ENCODE results near the gene RTF1.
A peak's percentile ranks its signal among the peaks of the same experiment; 100 is the strongest.
"Not testable (repeated sequence)": the region's sequence is repeated elsewhere in the genome, so short reads cannot be mapped to it uniquely, and the experiment has no call there.

Gene RTF1

GRCh38 chr15:41437448-41437847 is 20.6 kb downstream of the RTF1 start:
- DNase-seq (ENCODE audit: low read depth in 2 of 2) = no peak

- no peak for DNase-seq (ENCODE audit: low read depth in 2 of 2)
These were observed 21.3 kb downstream of the RTF1 start for GRCh38 chr15:41438206-41438605.

GRCh38 chr15:41438745-41439144 is 21.9 kb downstream of the RTF1 start:
- DNase-seq (ENCODE audit: low read depth in 2 of 2) = not testable (repeated sequence)

- no peak for DNase-seq (ENCODE audit: low read depth in 2 of 2)
These were observed 26.4 kb downstream of the RTF1 start for GRCh38 chr15:41443275-41443674.

DNA sequence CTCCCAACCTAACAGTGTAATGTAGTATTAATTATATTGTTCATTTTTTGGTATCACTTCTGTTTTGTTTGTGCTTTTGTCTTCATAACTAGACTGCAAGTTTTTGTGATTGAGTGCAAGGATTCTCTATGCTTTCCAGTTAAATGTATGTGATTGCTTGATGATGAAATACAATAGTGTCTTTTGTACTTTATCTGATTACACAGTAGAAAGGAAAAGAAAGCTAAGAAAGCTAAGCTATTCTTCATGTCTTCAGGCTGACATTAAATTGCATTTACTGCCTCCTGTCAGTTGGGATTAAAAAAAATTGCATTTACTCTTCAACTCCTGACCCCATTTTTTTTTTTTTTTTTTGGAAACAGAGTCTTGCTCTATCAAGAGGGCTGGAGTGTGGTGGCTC is 28.5 kb downstream of the RTF1 start:
- no peak for DNase-seq (ENCODE audit: low read depth in 2 of 2)

- no peak for DNase-seq (ENCODE audit: low read depth in 2 of 2)
These were observed 45.3 kb downstream of the RTF1 start for GRCh38 chr15:41462084-41462795.

- DNase-seq (ENCODE audit: low read depth in 2 of 2) = no peak
These were observed 48.1 kb downstream of the RTF1 start for GRCh38 chr15:41464889-41465580.

- peak; percentile 11 to 17 for DNase-seq (ENCODE audit: low read depth in 2 of 2)
These were observed 49.0 kb downstream of the RTF1 start for GRCh38 chr15:41465822-41466421.

- DNase-seq (ENCODE audit: low read depth in 2 of 2) = no peak
These were observed 49.8 kb downstream of the RTF1 start for GRCh38 chr15:41466711-41467110.

GRCh38 chr15:41469644-41470043 is 52.7 kb downstream of the RTF1 start:
- not testable (repeated sequence) for DNase-seq (ENCODE audit: low read depth in 2 of 2)

DNA sequence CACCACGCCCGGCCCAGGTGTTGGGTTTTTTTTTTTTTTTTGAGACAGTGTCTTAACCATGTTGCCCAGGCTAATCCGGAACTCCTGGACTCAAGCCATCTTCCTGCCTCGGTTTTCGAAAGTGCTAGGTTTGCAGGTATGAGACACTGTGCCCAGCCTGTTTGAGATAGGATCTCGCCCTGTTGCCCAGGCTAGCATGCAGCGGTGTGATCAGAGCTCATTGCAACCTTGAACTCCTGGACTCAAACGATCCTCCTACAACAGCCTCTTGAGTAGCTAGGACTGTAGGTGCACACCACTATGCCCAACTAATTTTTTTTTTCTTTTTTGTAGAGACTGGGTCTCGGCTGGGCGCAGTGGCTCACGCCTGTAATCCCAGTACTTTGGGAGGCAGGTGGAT is 56.5 kb downstream of the RTF1 start:
- no peak for DNase-seq (ENCODE audit: low read depth in 2 of 2)

- DNase-seq (ENCODE audit: low read depth in 2 of 2) = no peak
These were observed 57.5 kb downstream of the RTF1 start for GRCh38 chr15:41474436-41474835.

GRCh38 chr15:41474941-41475340 is 58.0 kb downstream of the RTF1 start:
- no peak for DNase-seq (ENCODE audit: low read depth in 2 of 2)

DNA sequence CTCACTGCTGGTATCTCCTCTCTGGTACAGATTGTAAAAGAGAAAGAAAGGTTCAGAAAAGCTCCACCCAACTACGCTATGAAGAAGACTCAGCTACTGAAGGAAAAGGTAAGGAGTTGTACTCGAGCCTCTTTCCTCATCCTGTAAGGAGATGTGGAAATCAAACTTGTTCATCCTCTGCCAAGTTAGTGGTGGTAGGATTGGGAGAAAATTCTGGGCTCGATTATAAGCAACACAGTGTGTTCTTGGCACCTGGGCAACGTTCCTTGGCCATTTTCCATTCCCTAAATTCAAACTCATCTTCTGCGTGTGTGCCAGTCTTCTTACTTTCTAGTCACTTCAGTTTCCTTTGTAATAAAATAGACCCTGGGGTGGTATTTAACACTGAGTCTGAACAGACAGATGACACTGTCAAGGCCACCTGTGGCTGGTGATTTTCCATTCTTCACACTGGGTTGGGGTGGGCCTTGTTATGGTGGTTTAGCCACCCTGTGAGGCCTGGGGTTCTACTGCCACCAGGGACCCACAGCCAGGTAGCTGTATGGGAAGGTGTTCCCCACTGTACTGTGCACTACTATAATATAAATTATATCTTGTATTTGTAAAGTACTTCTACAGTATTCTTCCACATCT is 59.6 kb downstream of the RTF1 start:
- DNase-seq (ENCODE audit: low read depth in 2 of 2) = no peak

DNA sequence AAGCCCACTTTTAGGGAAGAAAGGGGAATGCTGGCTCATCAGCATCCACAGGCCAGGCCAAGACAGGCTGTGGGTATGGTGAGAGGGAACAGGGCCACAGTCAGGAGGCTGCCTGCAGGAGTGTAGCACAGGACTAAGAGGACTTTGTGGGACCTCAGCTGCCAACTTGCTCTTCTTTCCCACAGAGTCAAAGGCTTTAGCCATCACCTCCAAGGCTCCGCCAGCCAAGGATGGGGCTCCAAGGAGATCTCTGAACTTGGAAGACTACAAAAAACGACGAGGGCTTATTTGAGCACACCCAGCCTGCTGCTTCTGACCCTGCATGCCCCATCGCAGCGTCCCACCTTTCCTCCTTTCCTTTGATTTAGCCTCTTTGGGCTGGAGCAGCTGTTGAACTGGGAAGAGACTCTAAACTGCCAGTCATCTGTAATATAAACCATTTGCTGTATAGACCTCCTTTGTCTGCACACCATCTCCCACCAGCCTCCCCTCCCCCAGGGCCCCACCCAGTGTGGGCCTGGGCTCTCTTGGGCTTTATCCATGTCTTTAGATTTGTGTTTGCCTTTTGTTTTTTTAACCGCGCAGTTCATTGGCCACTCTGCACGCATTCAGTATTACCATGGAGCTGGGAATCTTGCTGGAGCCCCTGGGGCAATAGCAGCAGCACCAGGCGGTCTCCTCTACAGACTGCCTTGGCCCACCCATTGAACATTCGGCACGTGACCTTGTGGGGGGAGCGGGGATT is 63.7 kb downstream of the RTF1 start:
- no peak for DNase-seq (ENCODE audit: low read depth in 2 of 2)

DNA sequence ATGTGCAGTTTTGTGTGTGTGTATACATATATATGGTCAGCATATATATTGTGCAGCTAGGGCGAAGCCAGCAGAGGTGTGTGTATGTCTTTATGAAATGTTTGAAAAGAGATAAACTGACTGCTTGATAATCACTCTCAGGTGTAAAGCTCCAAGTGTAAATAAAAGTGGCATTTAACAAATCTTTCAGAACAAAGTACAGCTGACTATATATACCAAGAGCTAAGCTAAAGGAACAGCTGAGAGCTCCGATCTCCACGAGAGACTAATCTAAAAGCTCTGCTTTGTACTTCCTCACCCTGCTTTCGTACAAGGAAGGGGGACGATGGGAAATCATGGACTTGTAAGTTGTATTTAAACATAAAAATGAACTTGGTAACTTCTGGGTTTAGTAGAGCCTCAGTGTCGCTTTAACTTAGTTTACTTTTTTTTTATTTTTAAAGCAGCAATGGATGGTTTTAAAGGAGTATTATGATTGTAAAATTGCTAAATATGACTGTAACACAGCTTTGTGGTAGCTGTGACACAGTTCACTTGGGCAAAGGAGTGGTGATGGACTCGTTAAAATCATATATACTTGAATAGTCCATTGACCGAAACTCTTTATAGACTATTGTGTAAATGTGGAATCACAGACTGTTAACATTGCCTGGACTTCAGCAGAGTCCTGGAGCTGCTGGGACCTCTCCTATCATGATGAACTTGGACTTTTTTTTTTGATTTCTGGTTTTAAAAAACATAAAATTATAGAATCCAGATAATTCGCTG is 65.4 kb downstream of the RTF1 start:
- DNase-seq (ENCODE audit: low read depth in 2 of 2) = no peak

- no peak for DNase-seq (ENCODE audit: low read depth in 2 of 2)
These were observed 66.2 kb downstream of the RTF1 start for GRCh38 chr15:41483115-41483514.

DNA sequence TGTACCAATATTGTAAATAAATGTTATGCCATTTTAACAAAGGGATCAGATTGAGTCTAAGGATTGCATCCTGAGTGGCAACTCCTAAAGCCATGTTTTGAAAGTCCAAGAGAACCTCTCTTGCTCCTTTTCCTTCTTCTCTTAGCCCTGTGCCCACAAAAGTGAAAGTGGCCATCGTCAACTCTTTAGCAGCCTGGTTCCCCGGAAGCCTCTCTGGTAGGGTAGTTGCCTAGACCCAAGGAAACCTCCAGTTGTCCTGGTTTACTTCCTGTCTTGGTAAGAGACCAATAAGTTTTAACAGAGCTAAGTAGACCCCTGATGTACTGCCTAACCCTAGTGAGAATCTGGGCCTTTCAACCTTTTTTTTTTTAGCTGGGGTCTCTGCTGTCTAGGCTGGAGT is 66.6 kb downstream of the RTF1 start:
- DNase-seq (ENCODE audit: low read depth in 2 of 2) = no peak

GRCh38 chr15:41484937-41485625 is 68.2 kb downstream of the RTF1 start:
- DNase-seq (ENCODE audit: low read depth in 2 of 2) = no peak

GRCh38 chr15:41486286-41486685 is 69.4 kb downstream of the RTF1 start:
- no peak for DNase-seq (ENCODE audit: low read depth in 2 of 2)

- DNase-seq (ENCODE audit: low read depth in 2 of 2) = no peak
These were observed 70.5 kb downstream of the RTF1 start for GRCh38 chr15:41487381-41487780.
